ENCODE data around the gene RHOT2. TPM values are rescaled to one million over a fixed set of nuclear protein-coding genes. Genes with fewer than 3 reads are reported as not detected.

Gene RHOT2
- total RNA-seq, 1 donor from 2014 or later: 163 TPM

- H3K27ac Mint-ChIP-seq: no peak overlapping the region
- H3K27me3 Mint-ChIP-seq: peaks cover 6% of the 10 kb centered on the region
- H3K4me1 Mint-ChIP-seq (ENCODE audit: unreplicated experiment): peaks cover 5% of the 10 kb centered on the region
- TF ChIP-seq CTCF (conservative IDR thresholded peaks at IDR 0.05): no peak
- no peak overlapping the region for H3K4me3 Mint-ChIP-seq
- H3K36me3 Mint-ChIP-seq: no peaks in the 10 kb centered on the region
- no peaks in the 10 kb centered on the region for H3K9me3 Mint-ChIP-seq
- no peak for DNase-seq (ENCODE audit: extremely low spot score, unreplicated experiment)
Measured at GRCh38 chr16:640614-641013, 27.3 kb upstream of the RHOT2 start.

DNA sequence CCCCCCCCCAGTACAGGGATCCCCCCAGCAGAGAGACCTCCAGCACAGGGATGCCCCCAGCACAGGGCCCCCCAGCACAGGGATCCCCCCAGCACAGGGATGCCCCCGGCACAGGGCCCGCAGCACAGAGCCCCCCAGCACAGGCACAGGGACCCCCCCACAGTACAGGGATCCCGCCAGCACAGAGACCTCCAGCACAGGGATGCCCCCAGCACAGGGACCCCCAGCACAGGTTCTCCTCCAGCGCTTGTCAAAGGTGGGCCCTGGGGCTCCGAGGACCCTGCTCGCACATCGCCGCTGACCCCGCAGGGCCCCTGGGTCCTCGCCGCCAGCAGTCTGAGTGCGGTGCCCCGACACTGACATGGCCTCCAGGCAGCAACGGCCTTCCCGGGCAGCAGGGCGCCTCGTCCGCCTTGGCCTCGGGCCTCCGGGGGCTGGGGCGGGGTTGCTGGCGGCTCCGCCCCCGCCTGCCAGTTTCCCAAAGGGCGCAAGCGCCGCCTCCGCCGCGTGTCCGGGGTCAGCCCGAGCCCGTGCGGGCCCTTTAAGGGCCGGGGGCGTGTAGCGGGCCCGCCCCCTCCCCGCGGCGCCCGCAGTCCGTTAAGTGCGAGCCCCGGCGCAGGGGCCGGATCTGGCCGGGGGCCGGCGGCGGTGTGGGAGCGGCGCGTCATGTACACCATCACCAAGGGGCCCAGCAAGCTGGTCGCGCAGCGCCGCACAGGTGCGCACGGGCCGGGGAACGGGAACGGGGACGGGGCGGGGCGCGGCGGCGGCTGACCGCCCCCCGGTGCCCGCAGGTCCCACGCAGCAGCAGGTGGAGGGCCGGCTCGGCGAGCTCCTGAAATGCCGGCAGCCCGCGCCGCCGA lies 26.4 kb upstream of the RHOT2 start, which contains the start of gene MCRIP2:
Gene MCRIP2 (plus strand): TSS at position 503 of the 863 bp plus-strand sequence. CDS start 164 bp downstream, at position 667.
- H3K4me3 Mint-ChIP-seq: peak within 1 kb of the TSS; percentile 80
- H3K36me3 Mint-ChIP-seq: no peaks in the 10 kb centered on the region
- peaks cover 2% of the 10 kb centered on the region for H3K4me1 Mint-ChIP-seq (ENCODE audit: unreplicated experiment)
- H3K9me3 Mint-ChIP-seq: no peaks in the 10 kb centered on the region
- TF ChIP-seq CTCF (conservative IDR thresholded peaks at IDR 0.05): no peak
- no peak within 1 kb of the TSS for H3K27ac Mint-ChIP-seq
- peaks cover 3% of the 10 kb centered on the region for H3K27me3 Mint-ChIP-seq
- DNase-seq (ENCODE audit: extremely low spot score, unreplicated experiment): peak; percentile 89

DNA sequence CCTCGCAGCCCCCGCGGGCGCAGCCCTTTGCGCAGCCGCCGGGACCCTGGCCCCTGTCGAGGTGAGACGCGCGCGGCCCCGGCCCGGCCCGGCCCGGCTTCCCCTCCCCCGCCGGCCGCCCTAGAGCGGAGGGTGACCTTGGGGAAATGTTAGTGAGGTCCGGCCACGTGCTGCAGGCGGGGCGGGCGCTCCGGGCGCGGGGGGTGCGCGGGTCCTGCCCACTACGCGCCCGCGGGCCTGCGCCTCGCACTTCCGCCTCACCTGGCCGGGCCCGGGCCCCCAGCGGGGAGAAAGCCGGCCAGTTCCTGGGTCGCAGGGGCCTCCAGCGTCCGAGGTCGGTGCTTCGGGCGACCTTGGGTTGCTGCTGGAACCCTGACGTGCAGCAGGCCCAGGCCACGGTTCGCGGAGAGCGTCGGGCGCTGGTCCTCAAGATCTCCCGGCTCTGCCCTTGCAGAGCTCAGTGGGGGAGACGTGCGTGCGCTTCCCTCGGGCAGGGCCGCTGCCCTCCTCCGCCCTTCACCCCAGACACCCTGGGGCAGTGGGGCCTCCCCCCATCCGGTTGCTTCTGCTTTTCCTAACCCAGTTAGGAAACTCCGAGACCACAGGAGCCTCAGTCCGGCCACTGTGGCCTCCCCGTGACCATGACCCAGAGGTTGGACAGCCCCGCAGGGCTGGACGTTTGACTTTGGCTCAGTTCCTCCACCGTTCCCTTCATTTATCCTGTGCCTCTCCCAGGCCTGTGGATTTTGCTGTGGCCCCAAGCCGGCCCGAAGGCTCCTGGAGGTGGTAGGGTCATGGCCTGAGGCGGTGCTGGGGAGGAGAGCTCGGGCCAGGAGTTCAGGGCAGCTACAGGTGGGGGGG lies 25.5 kb upstream of the RHOT2 start:
- Mint-ChIP-seq H3K27ac (no peak overlapping the region), H3K9me3 (no peaks in the 10 kb centered on the region), H3K4me1 (ENCODE audit: unreplicated experiment) (no peaks in the 10 kb centered on the region), H3K4me3 (peak overlapping the region; percentile 80), H3K36me3 (no peaks in the 10 kb centered on the region), H3K27me3 (no peaks in the 10 kb centered on the region)
- DNase-seq (ENCODE audit: extremely low spot score, unreplicated experiment): no peak
- TF ChIP-seq CTCF (conservative IDR thresholded peaks at IDR 0.05): no peak

GRCh38 chr16:643050-643368 lies 24.9 kb upstream of the RHOT2 start:
- no peak for TF ChIP-seq CTCF (conservative IDR thresholded peaks at IDR 0.05)
- Mint-ChIP-seq H3K9me3 (no peaks in the 10 kb centered on the region), H3K4me3 (peak overlapping the region; percentile 80), H3K27ac (no peak overlapping the region), H3K27me3 (no peaks in the 10 kb centered on the region), H3K36me3 (no peaks in the 10 kb centered on the region), H3K4me1 (ENCODE audit: unreplicated experiment) (no peaks in the 10 kb centered on the region)
- DNase-seq (ENCODE audit: extremely low spot score, unreplicated experiment): no peak

GRCh38 chr16:644556-644955 lies 23.4 kb upstream of the RHOT2 start:
- Mint-ChIP-seq H3K27me3 (no peaks in the 10 kb centered on the region), H3K9me3 (no peaks in the 10 kb centered on the region), H3K27ac (no peak overlapping the region), H3K4me1 (ENCODE audit: unreplicated experiment) (no peaks in the 10 kb centered on the region), H3K4me3 (peak overlapping the region; percentile 71), H3K36me3 (no peaks in the 10 kb centered on the region)
- DNase-seq (ENCODE audit: extremely low spot score, unreplicated experiment): no peak
- TF ChIP-seq CTCF (conservative IDR thresholded peaks at IDR 0.05): no peak
